IMR-90 (cell line): ENCODE results near the gene MACROD1. TPM values are rescaled to one million over a fixed set of nuclear protein-coding genes. Genes with fewer than 3 reads are reported as not detected.
A peak's percentile ranks its signal among the peaks of the same experiment; 100 is the strongest.

ENCODE experiments used
- ATAC-seq: fragments of 200-7000 bp; cut with Tn5 transposase; 2 replicates; pipeline ENCODE4 v1.9.1; 2020; ENCODE audit warnings: low read depth, mild to moderate bottlenecking, moderate library complexity
- BruUV-seq: library from RNA; stranded (reverse); fragments of 400-500 nt; replicated peaks from 2 replicates; lab custom pipeline; 2021; lab: Mats Ljungman, UMichigan
- CTCF ChIA-PET: fragments of 300-600 bp; formaldehyde crosslinking; extraction: SDS; loops from one replicate; lab custom pipeline; 2021; ENCODE audit warnings: antibody characterized with exemption; lab: Yijun Ruan, JAX
- POLR2A ChIA-PET: fragments of 300-600 bp; sonication (Branson Sonifier 250); formaldehyde crosslinking; loops from one replicate; lab custom pipeline; 2022; ENCODE audit warnings: antibody characterized with exemption; ENCODE audit not compliant: unreplicated experiment; lab: Charles Lee
- DNase-seq: peaks from one replicate; pipeline ENCODE4 v3.0.0; 2013
- H2AFZ ChIP-seq: replicated peaks from 2 replicates; pipeline ENCODE3; 2013; ENCODE audit warnings: low read length, mild to moderate bottlenecking; ENCODE audit not compliant: poor library complexity
- H2AK5ac ChIP-seq: 2 replicates; pipeline ENCODE4 v1.6.1; 2013; ENCODE audit warnings: low read depth, low read length, inconsistent platforms
- H2AK9ac ChIP-seq: replicated peaks from 2 replicates; pipeline ENCODE3; 2013; ENCODE audit warnings: mild to moderate bottlenecking, low read depth, low read length, moderate library complexity; ENCODE audit not compliant: poor library complexity
- H2BK120ac ChIP-seq: 2 replicates; pipeline ENCODE4 v1.6.1; 2013; ENCODE audit warnings: low read depth, low read length, inconsistent platforms
- H2BK15ac ChIP-seq: 3 replicates; pipeline ENCODE4 v1.6.1; 2013; ENCODE audit warnings: low read depth, low read length, inconsistent platforms
- H2BK20ac ChIP-seq: 2 replicates; pipeline ENCODE4 v1.6.1; 2013; ENCODE audit warnings: low read depth, mild to moderate bottlenecking, inconsistent platforms, low read length, moderate library complexity
- H2BK5ac ChIP-seq: 2 replicates; pipeline ENCODE4 v1.6.1; 2013; ENCODE audit warnings: mild to moderate bottlenecking, low read depth, low read length, inconsistent platforms; ENCODE audit not compliant: poor library complexity, severe bottlenecking
- H3K14ac ChIP-seq: replicated peaks from 2 replicates; pipeline ENCODE4 v1.6.1; 2013; ENCODE audit warnings: low read depth, low read length, inconsistent platforms
- H3K18ac ChIP-seq: 2 replicates; pipeline ENCODE4 v1.6.1; 2013; ENCODE audit warnings: low read depth, low read length, control low read depth
- H3K23ac ChIP-seq: 2 replicates; pipeline ENCODE4 v1.6.1; 2013; ENCODE audit warnings: low read depth, low read length, inconsistent platforms
- H3K27ac ChIP-seq: 2 replicates; pipeline ENCODE4 v1.5.1; 2013; ENCODE audit warnings: mild to moderate bottlenecking, control low read depth, low read length; ENCODE audit not compliant: insufficient read depth
- H3K27me3 ChIP-seq: 2 replicates; pipeline ENCODE4 v1.6.1; 2013; ENCODE audit warnings: low read length; ENCODE audit not compliant: control insufficient read depth, insufficient read depth
- H3K36me3 ChIP-seq: 2 replicates; pipeline ENCODE4 v1.6.1; 2013; ENCODE audit warnings: low read length, mixed read lengths; ENCODE audit not compliant: control insufficient read depth, insufficient read depth
- H3K4ac ChIP-seq: 2 replicates; pipeline ENCODE4 v1.6.1; 2013; ENCODE audit warnings: low read depth, low read length, inconsistent platforms
- H3K4me1 ChIP-seq: 2 replicates; pipeline ENCODE4 v1.6.1; 2013; ENCODE audit warnings: low read length, mixed read lengths; ENCODE audit not compliant: control insufficient read depth, insufficient read depth
- H3K4me2 ChIP-seq: 2 replicates; pipeline ENCODE4 v1.6.1; 2013; ENCODE audit warnings: low read depth, mild to moderate bottlenecking, control low read depth, low read length, moderate library complexity
- H3K4me3 ChIP-seq: 2 replicates; pipeline ENCODE4 v1.5.1; 2013; ENCODE audit warnings: low read depth, mild to moderate bottlenecking, control low read depth, low read length, moderate library complexity; ENCODE audit not compliant: insufficient read depth
- H3K56ac ChIP-seq: 2 replicates; pipeline ENCODE4 v1.6.1; 2013; ENCODE audit warnings: low read length, inconsistent platforms; ENCODE audit not compliant: insufficient read depth; ENCODE audit errors: extremely low read depth
- H3K79me1 ChIP-seq, 2 experiments: 2 replicates each; pipeline ENCODE4 v1.6.1; 2013; ENCODE audit warnings: low read length in 2 of 2, inconsistent platforms in 1 of 2, low read depth in 1 of 2
- H3K9ac ChIP-seq: 2 replicates; pipeline ENCODE4 v1.6.1; 2013; ENCODE audit warnings: low read depth, low read length, control low read depth
- H3K9me1 ChIP-seq: 2 replicates; pipeline ENCODE4 v1.6.1; 2013; ENCODE audit warnings: low read length, inconsistent platforms; ENCODE audit not compliant: insufficient read depth
- H3K9me3 ChIP-seq: 2 replicates; pipeline ENCODE4 v1.6.1; 2013; ENCODE audit warnings: low read length; ENCODE audit not compliant: control insufficient read depth, insufficient read depth
- H4K20me1 ChIP-seq: 2 replicates; pipeline ENCODE4 v1.6.1; 2013; ENCODE audit warnings: low read length, inconsistent platforms; ENCODE audit not compliant: insufficient read depth
- H4K5ac ChIP-seq: 2 replicates; pipeline ENCODE4 v1.6.1; 2013; ENCODE audit warnings: mild to moderate bottlenecking, low read depth, low read length, control low read depth
- H4K8ac ChIP-seq, 2 experiments: 2 replicates each; pipeline ENCODE4 v1.6.1; 2013; ENCODE audit warnings: low read depth in 2 of 2, low read length in 2 of 2, control low read depth in 1 of 2, inconsistent platforms in 1 of 2
- H4K91ac ChIP-seq: 2 replicates; pipeline ENCODE4 v1.6.1; 2013; ENCODE audit warnings: low read depth, low read length, inconsistent platforms; ENCODE audit not compliant: insufficient read depth
- CEBPB ChIP-seq: IDR thresholded peaks from 2 replicates; pipeline ENCODE4 v1.6.1; 2012; ENCODE audit warnings: low read depth, low read length, improper control_type of control experiment
- CHD1 ChIP-seq: IDR thresholded peaks from 2 replicates; pipeline ENCODE4 v1.6.1; 2012; ENCODE audit warnings: low read depth, low read length, improper control_type of control experiment
- CTCF ChIP-seq: conservative IDR thresholded peaks from 2 replicates; pipeline ENCODE4 v1.5.1; 2012; ENCODE audit warnings: mild to moderate bottlenecking, low read depth, low read length, improper control_type of control experiment
- FOS ChIP-seq: fragments of 150-350 bp; IDR thresholded peaks from 2 replicates; pipeline ENCODE4 v1.6.1; 2016; ENCODE audit warnings: low read depth, low read length
- MAFK ChIP-seq: IDR thresholded peaks from 2 replicates; pipeline ENCODE4 v1.6.1; 2012; ENCODE audit warnings: low read depth, low read length, improper control_type of control experiment
- MAZ ChIP-seq: IDR thresholded peaks from 2 replicates; pipeline ENCODE4 v1.6.1; 2012; ENCODE audit warnings: low read depth, mild to moderate bottlenecking, low read length, improper control_type of control experiment, moderate library complexity, borderline replicate concordance
- NFE2L2 ChIP-seq: fragments of 150-350 bp; IDR thresholded peaks from 2 replicates; pipeline ENCODE4 v1.6.1; 2016; ENCODE audit warnings: low read depth, mild to moderate bottlenecking, low read length
- POLR2A ChIP-seq: IDR thresholded peaks from 2 replicates; pipeline ENCODE4 v1.6.1; 2012; ENCODE audit warnings: mild to moderate bottlenecking, low read depth, low read length
- RAD21 ChIP-seq: IDR thresholded peaks from 2 replicates; pipeline ENCODE4 v1.6.1; 2012; ENCODE audit warnings: low read length, improper control_type of control experiment
- RCOR1 ChIP-seq: IDR thresholded peaks from 2 replicates; pipeline ENCODE4 v1.6.1; 2012; ENCODE audit warnings: mild to moderate bottlenecking, low read length, improper control_type of control experiment; ENCODE audit not compliant: insufficient replicate concordance
- RFX5 ChIP-seq: IDR thresholded peaks from 2 replicates; pipeline ENCODE4 v1.8.0; 2012; ENCODE audit warnings: low read depth, mild to moderate bottlenecking, low read length, moderate library complexity
- USF2 ChIP-seq: fragments of 150-350 bp; IDR thresholded peaks from 2 replicates; pipeline ENCODE4 v1.6.1; 2017; ENCODE audit warnings: mild to moderate bottlenecking, antibody characterized with exemption, low read length, low read depth
- WGBS, 2 experiments: methylation state at CpG; one replicate each; pipeline versions ENCODE4 v1.1.5 to v1.1.7; 2013; ENCODE audit warnings: missing lambda C conversion rate in 2 of 2; ENCODE audit not compliant: insufficient read length in 1 of 2; ENCODE audit errors: extremely low coverage in 2 of 2; 5-methylcytosine and 5-hydroxymethylcytosine counted together
- dilution Hi-C: fragments of 300-500 bp; cut with HindIII; formaldehyde crosslinking; loops from one replicate; pipeline ENCODE4 v1.14.3; 2018; ENCODE audit warnings: low sequenced_read_pairs; ENCODE audit not compliant: unreplicated experiment
- in situ Hi-C: fragments of 300-500 bp; cut with MboI; formaldehyde crosslinking; loops from 3 replicates; pipeline ENCODE4 v1.14.3; 2019; ENCODE audit warnings: low sequenced_read_pairs, inconsistent platforms, mixed read lengths
- intact Hi-C: fragments of 100-400 bp; cut with micrococcal nuclease; formaldehyde crosslinking; loops from 2 replicates; pipeline ENCODE4 v1.10.0; 2022
- polyA plus RNA-seq, 3 experiments: library from polyadenylated mRNA; depleted of rRNA; stranded (reverse); fragments of >200 nt; gene quantifications; 2 replicates each; pipeline ENCODE4 v1.2.3, GENCODE V29; 2012; ENCODE audit warnings: low replicate concordance in 1 of 3
- total RNA-seq: library from RNA; depleted of rRNA; stranded (reverse); fragments of >200 nt; gene quantifications from 2 replicates; pipeline ENCODE4 v1.2.3, GENCODE V29; 2012

Gene MACROD1
- total and polyA plus RNA-seq, 2 of the 4 experiments (the other 2 are of a cell fraction): 2.5 to 9.3 TPM

- Histone ChIP-seq H4K5ac (peak within 1 kb of the TSS; percentile 92), H4K91ac (peak within 1 kb of the TSS; percentile 94), H2AFZ (peak within 1 kb of the TSS; percentile 94), H2BK20ac (0 out of 2 replicates have a peak within 1 kb of the TSS, but pooled peaks have one; percentile 8), H2BK5ac (peak within 1 kb of the TSS; percentile 91), H2AK9ac (peak within 1 kb of the TSS; percentile 95), H3K23ac (peak within 1 kb of the TSS; percentile 46; the same call in 1 of the 2 replicates), H3K56ac (peak within 1 kb of the TSS; percentile 5; the same call in 1 of the 2 replicates), H3K14ac (peak within 1 kb of the TSS; percentile 61), H3K9me1 (no peaks in the 10 kb centered on the region; the same call in 1 of the 2 replicates), H3K9me3 (no peaks in the 10 kb centered on the region), H3K18ac (peak within 1 kb of the TSS; percentile 50; the same call in 1 of the 2 replicates), H2BK15ac (peak within 1 kb of the TSS; percentile 15; the same call in 1 of the 3 replicates), H3K4me2 (no peak within 1 kb of the TSS), H3K4me1 (peaks cover 10% of the 10 kb centered on the region), H3K9ac (no peak within 1 kb of the TSS; the same call in 1 of the 2 replicates), H3K27me3 (no peaks in the 10 kb centered on the region), H2BK120ac (peak within 1 kb of the TSS; percentile 72), H2AK5ac (peak within 1 kb of the TSS; percentile 76), H3K4ac (peak within 1 kb of the TSS; percentile 89), H3K36me3 (peaks cover 39% of the 10 kb centered on the region), H4K8ac (peak within 1 kb of the TSS; percentile 88 to 95; a peak in 3 of 4 replicates), H3K27ac (peak within 1 kb of the TSS; percentile 62), H3K4me3 (no peak within 1 kb of the TSS), H4K20me1 (peaks cover 8% of the 10 kb centered on the region; the same call in 1 of the 2 replicates), H3K79me1 (peaks cover 0 to 33% of the 10 kb centered on the region in 2 experiments; a peak in 3 of 4 replicates)
- POLR2A ChIA-PET: interaction anchor here (1.1 kb wide), 1 partner anchor 8 kb away, joined by 3 read pairs; no protein-coding TSS in a partner anchor
- BruUV-seq: no TSS peak
- intact Hi-C loops (loop anchor here (10.0 kb wide), 1 partner anchor 448 kb away; no protein-coding TSS in a partner anchor), dilution Hi-C loops (no loop called here), in situ Hi-C loops (no loop called here)
- WGBS, 2 experiments: 100% methylated on average over 1 of the region's 27 CpGs; no CpG with 5 or more reads in 1 of the 2 experiments
- TF ChIP-seq CHD1 (no peak), USF2 (no peak), MAFK (no peak), CEBPB (no peak), MAZ (no peak), POLR2A (no peak), RFX5 (no peak), RCOR1 (no peak), CTCF (no peak), FOS (no peak), RAD21 (no peak), NFE2L2 (no peak)
- CTCF ChIA-PET: interaction anchor here (2.0 kb wide), 1 partner anchor 95 kb away, joined by 7 read pairs; no protein-coding TSS in a partner anchor
- no peak for DNase-seq
- no peak for ATAC-seq
Observed at GRCh38 chr11:64206457-64207255, 40.7 kb upstream of the MACROD1 start, which contains the start of gene FERMT3. FERMT3 (plus strand) TSS chr11:64206721; CDS start chr11:64207365, 644 bp downstream.
